B cell (primary cell): Measurements from ENCODE around the gene FLAD1.

ENCODE experiments used
- EZH2 ChIP-seq: IDR thresholded peaks from 2 replicates; pipeline ENCODE4 v1.6.1; 2012; ENCODE audit warnings: borderline replicate concordance, low read depth, mild to moderate bottlenecking, moderate library complexity, low read length; ENCODE audit not compliant: insufficient read depth, poor library complexity, severe bottlenecking
- TF ChIP-seq, protein P1 (sequence below): fragments of 200-600 bp; IDR thresholded peaks from one replicate; pipeline ENCODE4 v1.8.0; 2022; ENCODE audit warnings: antibody characterized with exemption, mild to moderate bottlenecking

DNA sequence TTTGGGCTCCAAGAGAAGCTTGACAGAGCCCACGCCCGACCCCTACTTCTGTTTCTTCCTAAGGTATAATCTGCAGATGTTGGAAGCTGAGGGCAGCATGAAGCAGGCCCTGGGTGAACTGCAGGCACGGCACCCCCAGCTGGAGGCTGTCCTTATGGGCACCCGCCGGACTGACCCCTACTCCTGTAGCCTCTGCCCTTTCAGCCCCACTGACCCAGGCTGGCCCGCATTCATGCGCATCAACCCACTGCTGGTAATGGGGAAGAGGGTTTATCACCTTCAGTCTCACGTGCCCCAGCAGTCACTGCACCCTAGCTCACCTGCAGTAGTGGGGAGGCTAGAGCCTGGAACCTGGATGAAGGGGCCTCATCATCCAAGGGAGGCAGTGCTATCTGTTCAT lies 7.1 kb downstream of the FLAD1 start:
- TF ChIP-seq, protein P1, sequence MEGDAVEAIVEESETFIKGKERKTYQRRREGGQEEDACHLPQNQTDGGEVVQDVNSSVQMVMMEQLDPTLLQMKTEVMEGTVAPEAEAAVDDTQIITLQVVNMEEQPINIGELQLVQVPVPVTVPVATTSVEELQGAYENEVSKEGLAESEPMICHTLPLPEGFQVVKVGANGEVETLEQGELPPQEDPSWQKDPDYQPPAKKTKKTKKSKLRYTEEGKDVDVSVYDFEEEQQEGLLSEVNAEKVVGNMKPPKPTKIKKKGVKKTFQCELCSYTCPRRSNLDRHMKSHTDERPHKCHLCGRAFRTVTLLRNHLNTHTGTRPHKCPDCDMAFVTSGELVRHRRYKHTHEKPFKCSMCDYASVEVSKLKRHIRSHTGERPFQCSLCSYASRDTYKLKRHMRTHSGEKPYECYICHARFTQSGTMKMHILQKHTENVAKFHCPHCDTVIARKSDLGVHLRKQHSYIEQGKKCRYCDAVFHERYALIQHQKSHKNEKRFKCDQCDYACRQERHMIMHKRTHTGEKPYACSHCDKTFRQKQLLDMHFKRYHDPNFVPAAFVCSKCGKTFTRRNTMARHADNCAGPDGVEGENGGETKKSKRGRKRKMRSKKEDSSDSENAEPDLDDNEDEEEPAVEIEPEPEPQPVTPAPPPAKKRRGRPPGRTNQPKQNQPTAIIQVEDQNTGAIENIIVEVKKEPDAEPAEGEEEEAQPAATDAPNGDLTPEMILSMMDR = no peak
- TF ChIP-seq EZH2 = no peak
